ENCODE results near the gene SND1.

SND1 gene

DNA sequence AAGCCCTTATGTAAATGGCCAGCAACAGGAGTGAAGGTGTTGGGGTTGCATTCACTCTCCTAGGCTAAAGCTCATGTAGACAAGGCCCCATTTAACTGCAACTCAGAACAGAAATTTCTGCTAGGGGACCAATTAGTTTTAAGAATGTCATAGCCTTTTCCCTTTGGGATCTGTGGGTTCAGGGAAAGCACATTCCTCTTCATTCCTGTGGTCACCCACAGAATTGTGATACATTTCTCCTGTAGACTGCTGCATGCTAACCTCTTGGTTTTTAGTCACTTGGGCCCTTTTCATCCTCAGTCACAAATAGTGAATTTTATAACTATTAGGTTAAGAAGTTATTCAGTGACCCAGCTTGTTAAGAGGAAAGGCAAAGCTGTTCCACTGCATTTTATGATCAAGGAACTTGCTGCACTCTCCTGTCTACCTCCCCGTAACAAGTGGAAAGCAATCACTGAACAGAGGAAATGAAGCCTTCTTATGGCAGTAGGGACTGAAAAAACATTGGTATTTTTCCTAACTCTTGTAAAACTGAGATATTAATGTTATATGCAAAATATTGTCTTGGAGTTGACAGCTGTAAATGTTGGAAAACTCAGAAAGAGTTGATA is 124.9 kb downstream of the SND1 start:
- DNase-seq = no peak

DNA sequence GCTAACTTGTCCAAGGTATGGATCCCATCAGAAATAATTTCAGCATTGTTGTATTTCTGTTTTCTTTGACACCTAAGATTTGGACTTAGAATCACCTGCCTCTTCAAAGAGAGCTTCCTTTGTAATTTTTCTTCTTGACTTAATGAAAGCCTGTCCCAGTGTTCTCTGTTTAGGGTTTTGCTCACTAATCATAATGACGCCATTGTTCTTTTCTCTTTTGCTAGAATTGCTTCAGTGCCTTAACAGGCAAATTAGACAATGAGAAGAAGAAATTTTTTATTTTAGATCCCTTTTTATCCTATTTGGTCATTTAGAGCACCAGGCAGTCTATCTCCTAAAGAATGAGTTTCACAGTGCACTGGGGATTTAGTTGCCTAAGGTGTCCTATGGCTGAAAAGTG is 128.5 kb downstream of the SND1 start:
- DNase-seq = no peak

DNA sequence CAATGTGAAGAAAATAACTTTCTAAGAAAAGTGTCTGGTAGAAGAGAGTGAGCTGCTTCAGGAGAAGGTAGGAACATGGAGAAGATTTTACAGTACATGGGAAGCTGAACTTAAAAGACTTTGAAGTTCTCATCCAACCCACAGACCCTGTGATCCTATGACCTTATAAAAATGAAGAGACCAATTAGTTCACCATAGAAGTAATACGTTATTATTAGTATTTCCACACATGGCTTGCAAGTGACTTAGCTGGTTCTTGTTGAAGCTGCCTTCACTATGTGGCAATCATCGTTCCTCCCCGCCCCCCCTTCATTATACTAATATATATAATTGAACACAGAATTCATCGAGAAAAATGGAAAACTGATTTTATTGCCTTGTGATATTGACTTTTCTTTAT is 129.1 kb downstream of the SND1 start:
- no peak for DNase-seq

GRCh38 chr7:127782075-127782474 is 130.1 kb downstream of the SND1 start:
- DNase-seq = no peak

GRCh38 chr7:127782654-127783559 is 130.9 kb downstream of the SND1 start:
- DNase-seq = no peak

- no peak for DNase-seq
Observed at GRCh38 chr7:127786184-127786583, 134.2 kb downstream of the SND1 start.

DNA sequence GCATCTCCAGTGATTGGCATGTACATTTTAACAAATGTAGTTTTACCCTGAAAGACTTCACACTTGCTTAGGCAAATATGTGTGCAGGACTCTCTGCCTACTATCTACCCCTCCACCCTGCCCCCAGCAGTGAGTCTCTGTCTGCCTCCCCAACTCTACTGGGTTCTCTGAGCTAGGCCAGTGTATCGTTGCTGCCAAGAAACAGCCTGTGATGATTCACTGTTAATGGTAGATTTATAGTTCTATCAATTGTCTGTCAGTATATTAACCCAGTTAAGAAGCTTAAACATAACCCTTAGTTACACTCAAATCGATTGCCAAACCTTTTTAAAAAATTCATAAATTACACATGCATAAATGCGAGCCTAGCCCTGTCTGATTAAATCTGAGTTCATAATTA is 137.0 kb downstream of the SND1 start:
- DNase-seq = no peak

GRCh38 chr7:127791446-127792189 is 139.6 kb downstream of the SND1 start:
- no peak for DNase-seq

DNA sequence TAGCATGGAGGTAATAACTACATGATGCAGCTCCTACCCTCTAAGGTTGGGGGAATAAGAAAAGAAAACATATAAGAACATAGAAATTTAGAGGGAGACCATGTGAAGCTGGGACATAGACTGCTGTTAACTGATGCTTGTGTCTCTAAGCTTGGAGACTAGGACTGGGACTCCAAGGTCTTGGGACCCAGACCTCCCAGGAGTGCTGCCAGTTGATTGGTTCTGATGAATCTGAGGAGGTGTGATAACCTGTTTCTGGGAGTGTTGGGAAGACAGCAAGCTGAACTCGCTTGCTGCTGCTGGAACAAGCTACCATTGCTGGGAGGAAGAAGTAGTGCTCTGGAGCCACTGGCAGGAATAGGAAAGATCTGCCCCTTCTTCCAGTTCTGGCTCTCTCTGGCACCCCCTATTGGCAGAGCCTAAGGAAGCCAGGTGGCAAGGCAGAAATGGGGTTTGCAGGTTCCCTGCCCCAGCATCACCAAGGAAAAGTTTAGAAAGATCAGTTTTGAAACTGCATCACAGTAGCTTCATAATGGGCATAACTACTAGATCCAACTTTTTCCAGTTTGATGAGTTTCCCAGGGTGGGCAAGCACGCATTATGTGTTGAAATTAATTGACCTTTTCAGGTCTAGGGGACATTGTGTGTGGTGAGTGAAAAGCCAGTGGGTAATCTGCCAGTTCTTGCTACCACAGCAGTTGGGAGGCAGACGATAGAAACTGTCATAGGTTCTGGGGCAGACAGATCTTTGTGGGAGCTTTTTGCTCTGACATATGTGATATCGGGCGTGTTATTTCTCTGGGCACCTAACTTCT is 140.7 kb downstream of the SND1 start:
- DNase-seq = peak; percentile 54

DNA sequence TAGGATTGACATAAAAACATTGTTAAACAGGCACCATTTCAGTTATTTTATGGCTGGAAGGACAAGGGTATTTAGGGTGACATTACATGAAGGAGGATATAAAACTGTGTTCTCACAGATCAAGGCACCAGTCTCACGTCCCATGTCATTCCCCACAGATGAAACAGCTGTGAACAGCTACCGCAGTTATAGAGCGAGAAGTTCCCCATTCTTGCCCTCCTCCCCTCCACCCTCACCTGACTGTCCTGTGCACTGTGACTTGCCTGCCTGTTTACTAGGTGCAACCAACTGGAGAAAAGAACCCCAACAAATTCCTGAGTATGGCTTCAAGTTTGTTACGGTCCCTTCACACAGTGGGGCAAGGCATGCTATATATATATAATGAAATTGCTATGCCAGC is 141.6 kb downstream of the SND1 start:
- DNase-seq = no peak

- DNase-seq = no peak
Observed at GRCh38 chr7:127794136-127794535, 142.1 kb downstream of the SND1 start.

GRCh38 chr7:127794551-127794950 is 142.6 kb downstream of the SND1 start:
- DNase-seq = no peak

- no peak for DNase-seq
Observed at GRCh38 chr7:127798023-127798422, 146.0 kb downstream of the SND1 start.

DNA sequence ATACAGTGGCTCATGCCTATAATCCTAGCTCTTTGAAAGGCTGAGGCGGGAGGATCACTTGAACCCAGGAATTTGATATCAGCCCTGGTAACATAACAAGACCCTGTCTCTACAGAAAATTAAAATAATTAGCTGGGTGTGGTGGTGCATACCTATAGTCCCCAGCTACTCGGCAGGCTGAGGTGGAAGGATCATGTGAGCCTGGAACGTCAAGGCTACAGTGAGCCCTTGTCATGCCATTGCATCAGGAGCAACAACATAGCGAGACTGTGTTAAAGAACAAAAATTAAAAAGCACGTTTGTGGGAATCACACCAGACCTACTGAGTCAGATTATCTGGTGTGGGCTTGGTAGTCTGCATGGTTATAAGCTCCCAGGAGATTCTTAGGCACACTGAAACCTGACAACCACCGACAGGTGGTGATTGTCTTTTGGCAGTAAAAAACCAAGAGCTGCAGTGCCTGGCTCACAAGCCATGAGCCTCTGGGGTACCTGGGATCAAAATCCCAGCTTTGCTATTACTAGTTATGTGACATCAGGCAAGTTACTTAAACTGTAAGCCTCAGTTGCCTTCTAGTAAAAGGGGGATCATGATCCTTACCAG is 146.9 kb downstream of the SND1 start:
- no peak for DNase-seq

GRCh38 chr7:127799535-127800305 is 147.7 kb downstream of the SND1 start:
- DNase-seq = no peak

GRCh38 chr7:127802845-127803244 is 150.9 kb downstream of the SND1 start:
- DNase-seq = no peak

- no peak for DNase-seq
Observed at GRCh38 chr7:127803626-127804025, 151.6 kb downstream of the SND1 start.

- no peak for DNase-seq
Observed at GRCh38 chr7:127807340-127807739, 155.3 kb downstream of the SND1 start.

GRCh38 chr7:127807829-127808228 is 155.8 kb downstream of the SND1 start:
- no peak for DNase-seq

- peak; percentile 8 for DNase-seq
Observed at GRCh38 chr7:127809261-127809702, 157.3 kb downstream of the SND1 start.

GRCh38 chr7:127810113-127810512 is 158.1 kb downstream of the SND1 start:
- no peak for DNase-seq
